OCI-LY7 (cell line): Measurements from ENCODE around the gene SCRT2. TPM values are rescaled to one million over a fixed set of nuclear protein-coding genes. Genes with fewer than 3 reads are reported as not detected.

ENCODE experiments used
- BruUV-seq: library from RNA; stranded (reverse); fragments of 400-500 nt; replicated peaks from 2 replicates; lab custom pipeline; 2021; lab: Mats Ljungman, UMichigan
- CTCF ChIA-PET: fragments of 300-600 bp; sonication (Branson Sonifier 250); formaldehyde crosslinking; loops from one replicate; lab custom pipeline; 2022; ENCODE audit warnings: antibody characterized with exemption; ENCODE audit not compliant: unreplicated experiment; lab: Charles Lee
- POLR2A ChIA-PET: fragments of 300-600 bp; sonication (Branson Sonifier 250); formaldehyde crosslinking; loops from one replicate; lab custom pipeline; 2022; ENCODE audit warnings: antibody characterized with exemption; lab: Charles Lee
- DNase-seq: peaks from one replicate; pipeline ENCODE4 v3.0.0-alpha.2; 2015; ENCODE audit warnings: low spot score
- H2AFZ ChIP-seq: fragments of 200-600 bp; sonication (generic), shearing (Covaris generic); 2 replicates; pipeline ENCODE4 v1.6.1; 2014; ENCODE audit warnings: mild to moderate bottlenecking, antibody characterized with exemption, low read length, moderate library complexity
- H3K27ac ChIP-seq: fragments of 200-600 bp; sonication (generic); 2 replicates; pipeline ENCODE4 v1.5.1; 2014; ENCODE audit warnings: mixed run types, low read depth, mild to moderate bottlenecking, moderate library complexity, low read length, inconsistent platforms; ENCODE audit not compliant: poor library complexity, severe bottlenecking
- H3K36me3 ChIP-seq: fragments of 200-600 bp; sonication (generic); 2 replicates; pipeline ENCODE4 v1.6.1; 2014; ENCODE audit warnings: mild to moderate bottlenecking, antibody characterized with exemption, low read length, moderate library complexity, mixed read lengths; ENCODE audit not compliant: insufficient read depth
- H3K4me1 ChIP-seq: fragments of 200-600 bp; sonication (generic); 2 replicates; pipeline ENCODE4 v1.5.1; 2014; ENCODE audit warnings: mild to moderate bottlenecking, low read length; ENCODE audit not compliant: insufficient read depth, poor library complexity, severe bottlenecking
- H3K4me2 ChIP-seq: fragments of 200-600 bp; sonication (generic); 2 replicates; pipeline ENCODE4 v1.6.1; 2014; ENCODE audit warnings: mild to moderate bottlenecking, low read length
- H3K4me3 ChIP-seq: fragments of 200-600 bp; sonication (generic); 2 replicates; pipeline ENCODE4 v1.5.1; 2014; ENCODE audit warnings: mild to moderate bottlenecking, low read depth, low read length; ENCODE audit not compliant: poor library complexity, severe bottlenecking
- H3K79me2 ChIP-seq: fragments of 200-600 bp; sonication (generic); 2 replicates; pipeline ENCODE4 v1.6.1; 2016; ENCODE audit warnings: low read depth, mild to moderate bottlenecking, low read length, moderate library complexity, mixed read lengths; ENCODE audit not compliant: insufficient read depth
- H3K9me2 ChIP-seq: fragments of 200-600 bp; sonication (generic); 2 replicates; pipeline ENCODE4 v1.6.1; 2016; ENCODE audit warnings: mild to moderate bottlenecking, low read length, mixed read lengths; ENCODE audit not compliant: insufficient read depth
- H3K9me3 ChIP-seq: fragments of 200-600 bp; sonication (generic); 2 replicates; pipeline ENCODE4 v1.6.1; 2014; ENCODE audit warnings: mild to moderate bottlenecking, mixed run types, low read length, mixed read lengths
- H4K20me1 ChIP-seq: fragments of 200-600 bp; sonication (generic); 2 replicates; pipeline ENCODE4 v1.6.1; 2014; ENCODE audit warnings: mild to moderate bottlenecking, antibody characterized with exemption, low read length, moderate library complexity, mixed read lengths; ENCODE audit not compliant: insufficient read depth
- EZH2phosphoT487 ChIP-seq: fragments of 200-600 bp; sonication (generic); IDR thresholded peaks from 2 replicates; pipeline ENCODE4 v1.6.1; 2018; ENCODE audit warnings: low read depth, borderline replicate concordance, mild to moderate bottlenecking, mixed run types, antibody characterized with exemption, low read length, moderate library complexity, mixed read lengths
- intact Hi-C: fragments of 100-400 bp; cut with micrococcal nuclease; formaldehyde crosslinking; loops from one replicate; pipeline ENCODE4 v1.10.0; 2022; ENCODE audit not compliant: unreplicated experiment
- total RNA-seq, 2 experiments: library from RNA; depleted of rRNA in 1 of 2; stranded (reverse); fragments of >200 nt in 1 of 2; shearing (Covaris generic) in 1 of 2; gene quantifications; 2 replicates each; pipeline ENCODE4 v1.2.3, GENCODE V29; 2014 to 2022
- TF ChIP-seq, protein P1 (sequence below): fragments of 200-600 bp; sonication (generic); conservative IDR thresholded peaks from 2 replicates; pipeline ENCODE4 v1.5.1; 2014; ENCODE audit warnings: mild to moderate bottlenecking, antibody characterized with exemption, low read length, moderate library complexity, mixed read lengths

Gene SCRT2
- total RNA-seq, 2 experiments from 2014 or later: not detected

DNA sequence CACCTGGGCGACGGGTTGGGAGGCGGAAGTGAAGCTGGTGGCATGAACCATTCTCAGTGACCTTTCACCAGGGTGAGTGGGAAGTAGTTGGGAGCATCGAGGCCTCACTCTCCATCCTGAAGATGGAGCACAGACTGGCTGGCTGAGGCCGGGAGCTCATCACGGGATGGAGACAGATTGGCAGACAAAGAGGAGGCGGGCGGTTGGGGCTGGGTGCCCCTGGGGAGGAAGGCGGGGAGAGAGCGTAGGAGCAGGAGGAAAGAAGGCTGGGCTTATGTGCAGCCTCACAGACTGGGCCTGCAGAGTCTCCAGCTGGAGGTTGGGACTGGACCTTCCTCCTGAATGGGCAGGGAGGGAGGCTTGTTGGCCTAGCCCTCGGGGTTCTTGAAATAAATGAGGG, 44.2 kb upstream of the SCRT2 start:
- H3K27ac ChIP-seq: no peak overlapping the region
- H3K9me3 ChIP-seq: no peaks in the 10 kb centered on the region
- intact Hi-C loops: no loop called here
- no peaks in the 10 kb centered on the region for H3K79me2 ChIP-seq
- no peak overlapping the region for H3K4me3 ChIP-seq
- no peaks in the 10 kb centered on the region for H4K20me1 ChIP-seq
- no peak for TF ChIP-seq EZH2phosphoT487
- TF ChIP-seq, protein P1, sequence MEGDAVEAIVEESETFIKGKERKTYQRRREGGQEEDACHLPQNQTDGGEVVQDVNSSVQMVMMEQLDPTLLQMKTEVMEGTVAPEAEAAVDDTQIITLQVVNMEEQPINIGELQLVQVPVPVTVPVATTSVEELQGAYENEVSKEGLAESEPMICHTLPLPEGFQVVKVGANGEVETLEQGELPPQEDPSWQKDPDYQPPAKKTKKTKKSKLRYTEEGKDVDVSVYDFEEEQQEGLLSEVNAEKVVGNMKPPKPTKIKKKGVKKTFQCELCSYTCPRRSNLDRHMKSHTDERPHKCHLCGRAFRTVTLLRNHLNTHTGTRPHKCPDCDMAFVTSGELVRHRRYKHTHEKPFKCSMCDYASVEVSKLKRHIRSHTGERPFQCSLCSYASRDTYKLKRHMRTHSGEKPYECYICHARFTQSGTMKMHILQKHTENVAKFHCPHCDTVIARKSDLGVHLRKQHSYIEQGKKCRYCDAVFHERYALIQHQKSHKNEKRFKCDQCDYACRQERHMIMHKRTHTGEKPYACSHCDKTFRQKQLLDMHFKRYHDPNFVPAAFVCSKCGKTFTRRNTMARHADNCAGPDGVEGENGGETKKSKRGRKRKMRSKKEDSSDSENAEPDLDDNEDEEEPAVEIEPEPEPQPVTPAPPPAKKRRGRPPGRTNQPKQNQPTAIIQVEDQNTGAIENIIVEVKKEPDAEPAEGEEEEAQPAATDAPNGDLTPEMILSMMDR: no peak
- no peaks in the 10 kb centered on the region for H3K9me2 ChIP-seq
- CTCF ChIA-PET: no interaction called here
- H3K4me2 ChIP-seq: no peak overlapping the region
- no peaks in the 10 kb centered on the region for H3K4me1 ChIP-seq
- no peak overlapping the region for H2AFZ ChIP-seq
- BruUV-seq: no TSS peak
- no peaks in the 10 kb centered on the region for H3K36me3 ChIP-seq
- no peak for DNase-seq
- POLR2A ChIA-PET: no interaction called here

DNA sequence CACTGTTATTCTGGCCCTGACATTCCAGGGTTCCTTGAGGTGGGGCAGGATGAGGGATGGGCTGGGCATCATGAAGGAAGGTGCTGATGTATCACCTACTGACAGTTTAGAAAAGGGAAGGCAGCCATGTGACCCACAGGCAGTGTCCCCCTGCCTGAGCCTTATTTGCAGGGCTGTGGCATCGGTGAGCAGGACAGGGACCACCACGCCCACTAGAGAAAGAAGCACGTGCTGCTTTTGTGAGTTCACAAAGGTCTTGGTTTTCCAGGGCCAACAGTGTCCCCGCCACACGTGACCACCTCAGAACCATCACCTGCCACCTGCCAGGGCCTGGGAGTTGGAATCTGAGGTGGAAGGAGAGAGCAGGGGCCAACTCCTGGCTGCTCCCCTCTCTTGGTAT, 43.5 kb upstream of the SCRT2 start:
- DNase-seq: no peak
- no peak overlapping the region for H3K4me2 ChIP-seq
- no peak overlapping the region for H3K4me3 ChIP-seq
- no peak overlapping the region for H3K27ac ChIP-seq
- intact Hi-C loops: no loop called here
- no peaks in the 10 kb centered on the region for H3K4me1 ChIP-seq
- no peaks in the 10 kb centered on the region for H3K9me2 ChIP-seq
- ChIA-PET POLR2A (no interaction called here), CTCF (no interaction called here)
- H3K79me2 ChIP-seq: no peaks in the 10 kb centered on the region
- no peak overlapping the region for H2AFZ ChIP-seq
- no TSS peak for BruUV-seq
- H4K20me1 ChIP-seq: no peaks in the 10 kb centered on the region
- TF ChIP-seq EZH2phosphoT487: no peak
- TF ChIP-seq, protein P1: no peak
- no peaks in the 10 kb centered on the region for H3K9me3 ChIP-seq
- no peaks in the 10 kb centered on the region for H3K36me3 ChIP-seq

DNA sequence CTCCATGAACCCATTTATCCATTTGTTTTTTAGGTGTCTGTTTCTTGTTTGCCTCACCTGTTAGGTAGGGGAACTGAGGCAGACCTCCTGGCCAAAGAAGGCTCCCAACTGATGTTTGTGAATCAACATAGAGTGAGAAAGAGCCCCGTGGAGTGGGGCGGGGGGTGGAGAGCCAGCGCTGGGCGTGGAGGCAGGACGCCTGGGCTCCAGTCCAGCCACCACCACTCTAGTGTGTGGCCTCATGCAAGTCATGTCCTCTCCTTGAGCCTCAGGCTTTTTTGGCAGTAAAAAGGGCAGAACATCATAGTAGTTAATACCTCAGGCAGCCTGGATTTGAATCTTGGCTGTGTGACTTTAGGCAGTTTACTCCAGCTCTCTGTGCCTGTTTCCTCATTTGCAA, 42.2 kb upstream of the SCRT2 start:
- no peak overlapping the region for H3K4me2 ChIP-seq
- TF ChIP-seq, protein P1: no peak
- TF ChIP-seq EZH2phosphoT487: no peak
- no peaks in the 10 kb centered on the region for H3K79me2 ChIP-seq
- no peaks in the 10 kb centered on the region for H4K20me1 ChIP-seq
- H3K4me1 ChIP-seq: no peaks in the 10 kb centered on the region
- BruUV-seq: no TSS peak
- no peaks in the 10 kb centered on the region for H3K9me2 ChIP-seq
- no peak overlapping the region for H3K27ac ChIP-seq
- POLR2A ChIA-PET: no interaction called here
- H3K36me3 ChIP-seq: no peaks in the 10 kb centered on the region
- intact Hi-C loops: no loop called here
- CTCF ChIA-PET: no interaction called here
- DNase-seq: no peak
- no peak overlapping the region for H3K4me3 ChIP-seq
- H3K9me3 ChIP-seq: no peaks in the 10 kb centered on the region
- H2AFZ ChIP-seq: no peak overlapping the region
